COR-L47 (cell line): ENCODE measurements around the gene TMPRSS11A.

ENCODE experiments used
- DNase-seq: peaks from one replicate; lab custom pipeline; 2025; lab: John Stamatoyannopoulos, UW

TMPRSS11A gene, protein sequence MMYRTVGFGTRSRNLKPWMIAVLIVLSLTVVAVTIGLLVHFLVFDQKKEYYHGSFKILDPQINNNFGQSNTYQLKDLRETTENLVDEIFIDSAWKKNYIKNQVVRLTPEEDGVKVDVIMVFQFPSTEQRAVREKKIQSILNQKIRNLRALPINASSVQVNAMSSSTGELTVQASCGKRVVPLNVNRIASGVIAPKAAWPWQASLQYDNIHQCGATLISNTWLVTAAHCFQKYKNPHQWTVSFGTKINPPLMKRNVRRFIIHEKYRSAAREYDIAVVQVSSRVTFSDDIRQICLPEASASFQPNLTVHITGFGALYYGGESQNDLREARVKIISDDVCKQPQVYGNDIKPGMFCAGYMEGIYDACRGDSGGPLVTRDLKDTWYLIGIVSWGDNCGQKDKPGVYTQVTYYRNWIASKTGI

DNA sequence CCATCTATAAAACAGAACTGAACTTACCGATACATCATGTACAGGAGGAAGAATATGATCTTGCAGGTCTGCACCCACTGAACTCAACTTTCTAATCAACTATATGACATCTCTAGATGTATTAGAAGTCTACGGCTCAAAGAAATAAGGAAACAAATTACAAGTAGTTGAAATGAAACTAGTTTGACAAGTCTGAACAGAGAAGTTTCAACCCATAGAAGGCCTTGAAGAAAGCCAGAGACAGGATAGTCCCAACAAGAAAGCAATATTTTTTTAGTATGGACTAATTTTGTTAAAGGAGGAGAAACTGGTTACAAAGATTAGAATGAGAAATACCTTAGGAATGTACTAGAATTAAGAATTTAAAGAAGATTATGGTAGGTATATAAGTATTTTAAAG, at the start of gene TMPRSS11A:
TMPRSS11A (minus strand) TSS at position 138 of the 400 bp plus-strand sequence; CDS start at position 38, 100 bp downstream.
- no peak for DNase-seq

DNA sequence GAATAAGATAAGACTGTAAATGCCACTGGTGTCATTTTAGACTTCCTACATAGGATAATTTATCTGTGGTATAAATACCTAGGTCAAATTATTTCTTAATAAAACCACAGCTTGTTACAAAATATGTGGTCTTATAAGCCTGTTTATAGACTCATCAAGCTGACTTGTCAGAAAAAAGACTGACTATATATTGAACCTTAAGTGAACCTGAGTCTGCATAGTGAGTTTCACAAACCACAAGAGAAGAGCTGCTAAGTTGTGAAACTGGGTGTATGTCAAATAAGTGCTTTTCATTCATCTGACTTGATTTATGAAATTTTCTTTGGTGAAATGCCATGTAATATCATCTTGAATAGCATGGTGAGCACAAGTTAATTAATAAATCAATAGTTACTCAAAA, 48.4 kb upstream of the TMPRSS11A start:
- DNase-seq: no peak

DNA sequence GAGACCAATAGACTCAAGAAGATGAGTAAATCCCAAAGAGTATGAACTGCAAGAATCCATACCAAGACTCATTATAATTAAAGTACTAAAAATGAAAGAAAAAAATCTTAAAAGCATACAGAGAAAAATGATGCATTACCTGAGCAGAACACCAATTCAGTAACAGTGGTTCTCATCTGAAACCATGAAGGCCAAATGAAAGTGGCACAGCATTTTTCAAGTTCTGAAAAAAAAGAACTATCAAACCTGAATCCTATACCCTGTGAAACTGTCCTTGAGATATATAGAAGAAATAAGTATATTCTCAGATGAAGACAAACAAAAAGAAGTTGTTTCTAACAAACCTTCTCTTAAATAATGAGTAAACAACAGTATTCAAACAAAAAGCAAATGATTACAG, 39.6 kb upstream of the TMPRSS11A start:
- no peak for DNase-seq

DNA sequence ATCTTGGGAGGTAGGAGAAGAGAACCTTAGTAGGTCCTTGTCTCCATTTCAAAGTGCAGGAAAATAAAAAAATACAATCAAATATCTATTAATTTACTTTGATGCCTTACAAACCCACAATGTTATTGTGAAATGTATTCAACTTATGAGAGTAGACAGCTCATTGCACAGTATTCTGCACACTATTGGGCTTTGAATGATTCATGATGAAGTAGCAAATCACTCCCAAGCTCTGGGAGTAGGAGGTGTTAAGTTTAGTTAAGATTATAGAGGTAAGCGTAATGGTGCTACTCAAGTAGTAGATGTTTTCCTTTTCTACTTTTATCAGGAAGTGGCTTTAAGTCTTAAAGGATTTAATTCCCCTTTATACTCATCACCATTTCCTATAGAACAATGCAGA, 32.8 kb upstream of the TMPRSS11A start:
- DNase-seq: no peak

DNA sequence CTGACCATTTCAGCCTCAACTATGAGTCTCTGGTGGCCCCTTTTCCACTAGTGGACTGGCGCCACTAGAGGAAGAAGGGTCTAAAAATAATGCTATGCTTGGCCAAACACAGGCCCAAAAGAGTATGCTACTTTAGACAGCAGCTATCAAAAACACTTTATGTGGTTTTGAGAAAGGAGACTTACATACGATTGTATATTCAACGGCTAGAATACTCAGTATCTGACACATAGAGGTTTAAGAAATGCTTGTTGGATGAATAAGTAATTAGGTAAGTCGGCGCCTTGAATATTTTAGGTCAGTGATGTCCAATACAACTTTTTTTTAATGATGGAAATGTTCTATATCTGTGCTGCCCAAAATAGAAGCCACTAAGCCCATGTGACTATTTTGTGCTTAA, 25.7 kb upstream of the TMPRSS11A start:
- DNase-seq: no peak

DNA sequence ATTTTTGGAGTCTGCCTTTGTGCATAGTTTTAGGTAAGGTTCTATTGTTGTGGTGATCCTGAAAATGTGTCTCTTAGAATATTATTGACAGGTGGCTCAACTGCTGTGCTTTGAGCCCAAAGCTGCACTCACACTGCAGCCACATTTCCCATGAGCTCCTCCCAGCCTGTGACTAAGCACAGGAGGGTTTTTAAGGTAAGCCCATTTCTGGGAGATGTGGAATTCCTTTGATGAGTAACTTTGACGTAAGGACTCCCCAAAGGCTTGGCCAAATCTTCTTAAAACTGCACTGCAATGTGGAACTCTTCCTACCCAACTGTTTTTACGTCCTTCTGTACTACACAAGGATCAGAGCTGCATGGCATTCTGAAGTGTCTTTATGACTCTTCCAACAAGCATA, 20.0 kb upstream of the TMPRSS11A start:
- no peak for DNase-seq

DNA sequence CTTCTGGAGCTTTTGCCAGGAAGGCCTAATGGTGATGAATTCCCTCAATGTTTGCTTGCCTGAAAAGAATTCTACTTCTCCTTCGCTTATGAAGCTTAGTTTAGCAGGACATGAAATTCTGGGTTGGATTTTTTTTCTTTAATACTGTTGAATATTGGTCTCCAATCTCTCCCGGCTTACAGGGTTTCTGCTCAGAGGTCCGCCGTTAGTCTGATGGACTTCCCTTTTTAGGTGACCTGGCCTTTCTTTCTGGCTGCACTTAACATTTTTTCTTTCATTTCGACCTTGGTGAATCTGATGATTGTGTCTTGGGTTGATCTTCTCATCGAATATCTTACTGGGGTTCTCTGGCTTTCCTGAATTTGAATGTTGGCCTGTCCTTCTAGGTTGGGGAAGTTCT, 17.2 kb upstream of the TMPRSS11A start:
- DNase-seq: no peak

DNA sequence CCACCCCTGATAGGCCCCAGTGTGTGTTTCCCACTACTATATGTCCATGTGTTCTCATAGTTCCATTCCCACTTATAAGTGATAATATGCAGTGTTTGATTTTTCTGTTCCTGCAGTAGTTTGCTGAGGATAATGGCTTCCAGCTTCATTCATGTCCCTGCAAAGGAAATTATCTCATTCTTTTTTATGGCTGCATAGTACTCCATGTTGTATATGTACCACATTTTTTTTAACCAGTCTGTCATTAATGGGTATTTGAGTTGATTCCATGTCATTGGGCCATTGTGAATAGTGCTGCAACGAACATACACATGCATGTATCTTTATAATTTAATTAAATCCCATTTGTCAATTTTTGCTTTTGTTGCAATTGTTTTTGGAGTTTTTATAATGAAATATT, 10.3 kb upstream of the TMPRSS11A start:
- no peak for DNase-seq

DNA sequence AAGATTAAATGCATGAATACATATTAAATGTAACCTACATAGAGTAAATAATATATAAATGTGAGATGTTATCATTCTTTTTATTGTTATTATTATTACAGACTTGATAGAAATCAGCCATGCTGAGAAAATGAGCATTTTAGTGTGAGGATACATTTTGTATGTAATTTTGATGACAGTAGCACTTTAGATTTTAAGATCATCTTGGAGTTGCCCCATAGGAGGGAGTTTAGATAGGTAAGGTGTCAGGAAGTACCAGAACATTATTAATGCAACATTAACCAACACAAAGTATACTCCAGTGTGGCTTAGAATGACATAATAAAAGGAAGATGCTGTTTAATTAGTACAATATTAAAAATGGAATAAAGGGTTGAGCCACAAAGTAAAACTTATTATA, 8.4 kb downstream of the TMPRSS11A start:
- no peak for DNase-seq

DNA sequence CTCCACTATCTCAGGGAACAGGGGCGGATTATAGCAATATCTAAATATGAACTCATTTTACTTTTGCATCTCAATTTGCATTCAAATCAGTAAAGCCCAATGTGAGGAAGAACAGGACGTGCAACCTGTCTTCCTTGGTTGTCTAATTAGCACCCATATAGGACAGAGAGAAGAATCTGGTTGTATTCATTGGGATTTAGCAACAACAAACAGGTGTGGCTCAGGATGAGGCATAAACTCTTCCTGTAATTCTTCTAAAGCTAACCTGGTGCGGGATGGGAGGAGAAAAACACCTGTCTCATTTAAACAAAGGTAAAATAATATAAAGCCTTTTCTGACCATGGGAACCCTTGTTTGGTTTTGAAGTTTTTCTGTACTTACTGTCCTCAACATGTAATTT, 22.2 kb downstream of the TMPRSS11A start:
- DNase-seq: no peak

DNA sequence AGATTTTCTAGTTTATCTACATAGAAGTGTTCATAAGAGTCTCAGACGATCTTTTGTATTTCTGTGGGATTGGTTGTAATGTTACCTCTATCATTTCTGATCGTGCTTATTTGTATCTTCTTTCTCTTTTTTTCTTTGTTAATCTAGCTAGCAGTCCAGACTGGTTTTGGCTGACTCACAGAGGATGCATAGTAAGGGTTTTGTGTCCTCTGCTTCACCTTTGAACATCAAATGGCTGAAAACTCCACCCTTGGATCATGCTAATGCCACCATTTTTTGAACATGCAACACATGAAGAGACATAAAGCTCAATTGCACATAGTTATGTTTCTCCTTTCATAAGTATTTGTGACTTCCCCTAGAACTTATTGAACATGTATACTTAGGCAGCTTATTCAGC, 22.8 kb downstream of the TMPRSS11A start:
- no peak for DNase-seq

DNA sequence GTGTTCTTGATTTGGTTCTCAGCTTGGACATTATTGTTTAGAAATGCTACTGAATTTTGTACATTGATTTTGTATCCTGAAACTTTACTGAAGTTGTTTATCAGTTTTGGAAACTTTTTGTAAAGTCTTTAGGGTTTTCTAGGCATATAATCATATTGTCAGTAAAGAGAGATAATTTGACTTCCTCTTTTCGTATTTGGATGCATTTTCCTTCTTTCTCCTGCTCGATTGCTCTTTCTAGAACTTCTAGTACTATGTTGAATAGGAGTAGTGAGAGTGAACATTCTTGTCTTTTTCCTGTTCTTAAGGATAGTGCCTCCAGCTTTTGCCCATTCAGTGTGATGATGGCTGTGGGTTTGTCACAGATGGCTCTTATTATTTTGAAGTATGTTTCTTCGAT, 24.1 kb downstream of the TMPRSS11A start:
- DNase-seq: no peak

DNA sequence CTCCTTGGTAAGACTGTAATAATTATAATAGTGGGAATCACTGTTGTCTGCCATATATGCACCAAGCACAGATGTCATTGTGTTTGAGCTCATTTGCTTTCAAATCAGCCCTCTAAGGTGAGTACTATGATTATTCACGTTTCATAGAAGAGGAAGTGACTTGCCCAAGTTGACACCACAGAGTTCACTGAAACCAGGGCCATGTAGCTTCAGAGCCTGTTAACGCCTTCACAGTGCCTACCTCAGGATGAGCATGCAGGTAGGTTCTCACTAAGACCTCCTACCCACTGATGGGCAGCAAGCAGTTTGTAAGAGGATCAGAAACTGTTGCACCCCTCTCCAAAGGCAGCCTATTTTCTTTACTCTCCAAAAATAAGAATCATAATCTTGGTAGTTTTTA, 27.4 kb downstream of the TMPRSS11A start:
- DNase-seq: no peak

DNA sequence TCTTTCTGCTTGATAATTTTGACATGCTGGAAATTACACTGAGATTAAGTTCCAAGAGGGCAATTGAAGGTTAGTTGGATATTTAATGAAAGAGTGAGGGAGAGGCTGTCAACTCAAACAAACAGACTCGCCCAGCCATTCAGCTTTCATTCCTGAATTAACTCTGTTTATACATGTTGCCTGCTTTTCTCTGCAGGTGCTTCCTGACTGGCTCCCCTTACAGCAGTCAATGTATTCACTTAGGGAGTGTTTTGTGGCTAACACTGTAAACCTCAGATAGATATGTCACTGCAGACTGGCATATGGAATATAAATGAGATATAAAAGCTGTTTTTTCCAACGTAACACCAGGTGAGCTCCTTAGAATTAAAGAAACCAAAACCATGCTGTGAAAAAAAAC, 28.7 kb downstream of the TMPRSS11A start:
- DNase-seq: peak; percentile 76

DNA sequence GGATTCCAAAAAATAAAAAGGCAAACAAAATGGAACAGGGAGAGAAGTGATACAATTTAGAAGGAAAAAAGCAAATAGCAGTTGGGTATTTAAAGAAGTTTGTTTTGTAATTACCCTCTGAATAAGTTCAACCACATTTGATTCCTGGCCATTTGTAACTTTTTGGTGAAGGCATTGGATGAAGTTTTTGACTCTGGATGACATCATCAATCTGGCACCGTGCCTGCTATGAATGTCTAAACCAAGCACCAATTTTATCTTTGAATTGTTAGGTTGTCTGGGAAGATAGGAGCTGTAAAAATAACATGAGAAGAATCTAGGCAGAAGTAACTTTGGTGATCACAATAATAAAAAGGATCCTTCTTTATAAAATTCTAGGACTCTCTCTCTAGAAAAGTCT, 29.5 kb downstream of the TMPRSS11A start:
- DNase-seq: no peak

DNA sequence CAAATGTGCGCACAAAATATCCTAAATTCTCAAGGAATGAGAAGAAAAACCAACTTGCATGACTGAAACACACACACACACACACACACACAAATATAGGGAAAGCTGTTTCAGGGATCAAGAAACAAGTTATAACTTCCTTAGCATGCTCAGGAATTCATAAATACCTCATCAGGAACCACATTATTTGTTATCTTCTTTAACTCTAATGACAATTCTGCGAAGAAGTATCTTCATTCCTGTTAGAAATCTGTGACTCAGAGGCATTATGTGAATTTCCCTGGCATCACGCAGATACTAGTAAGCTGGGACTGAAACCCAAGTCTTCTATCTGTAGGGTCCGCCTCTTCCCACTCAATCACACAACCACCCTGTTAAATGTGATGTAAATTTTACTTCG, 30.3 kb downstream of the TMPRSS11A start:
- DNase-seq: no peak

DNA sequence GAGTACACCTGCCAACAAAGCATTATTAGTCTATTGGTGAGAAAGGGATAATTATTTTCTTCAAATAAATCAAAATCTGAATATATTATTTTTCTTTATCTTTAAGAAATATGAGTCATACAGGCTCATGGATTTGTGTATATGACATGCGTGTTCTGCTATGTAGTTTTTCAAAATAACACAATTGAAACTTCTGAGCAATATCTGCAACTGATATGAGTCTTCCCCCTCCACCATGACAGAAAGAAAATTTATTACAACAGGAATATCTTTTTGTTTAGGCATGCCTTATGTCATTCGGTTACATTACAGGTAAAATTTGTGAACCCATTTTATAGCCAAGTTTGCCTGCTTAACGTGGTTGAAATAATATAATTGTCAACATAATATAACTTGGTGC, 32.0 kb downstream of the TMPRSS11A start:
- no peak for DNase-seq

DNA sequence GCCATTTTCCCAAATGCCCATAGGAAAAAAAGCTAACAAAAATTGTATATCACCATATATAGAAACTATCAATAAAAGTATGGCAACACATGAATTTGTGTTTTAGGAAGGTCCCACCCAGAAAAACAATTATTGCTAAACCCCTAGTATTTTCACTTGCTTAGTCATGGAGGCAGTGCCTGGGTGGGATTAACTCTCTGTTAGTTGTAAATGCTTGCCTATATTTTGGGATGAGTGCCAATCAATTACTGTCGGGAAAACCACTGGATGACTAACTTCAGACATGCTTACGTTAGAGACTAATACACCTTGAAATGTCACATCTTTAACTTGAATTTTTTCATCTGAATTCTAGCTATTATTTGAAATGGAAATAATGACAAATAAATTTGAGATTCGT, 33.9 kb downstream of the TMPRSS11A start:
- DNase-seq: no peak

DNA sequence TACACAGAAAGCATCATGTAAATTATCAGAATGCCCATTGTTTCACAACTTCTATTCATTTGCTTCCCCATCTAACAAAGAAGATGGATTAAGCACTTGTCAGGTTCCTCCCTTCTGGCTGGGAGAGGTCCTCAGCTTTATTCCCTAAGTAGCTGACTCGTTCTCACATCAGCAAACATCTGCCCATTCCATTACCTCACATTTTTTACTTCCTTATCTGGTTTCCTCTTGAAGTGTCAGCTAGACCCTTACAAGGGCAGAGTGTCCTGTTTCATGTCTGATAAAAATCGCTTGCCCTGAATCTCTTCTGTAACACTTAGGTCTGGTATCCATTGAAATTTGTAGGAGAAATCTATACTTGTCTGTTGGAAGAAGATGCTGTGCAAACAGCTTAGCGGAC, 34.7 kb downstream of the TMPRSS11A start:
- no peak for DNase-seq

DNA sequence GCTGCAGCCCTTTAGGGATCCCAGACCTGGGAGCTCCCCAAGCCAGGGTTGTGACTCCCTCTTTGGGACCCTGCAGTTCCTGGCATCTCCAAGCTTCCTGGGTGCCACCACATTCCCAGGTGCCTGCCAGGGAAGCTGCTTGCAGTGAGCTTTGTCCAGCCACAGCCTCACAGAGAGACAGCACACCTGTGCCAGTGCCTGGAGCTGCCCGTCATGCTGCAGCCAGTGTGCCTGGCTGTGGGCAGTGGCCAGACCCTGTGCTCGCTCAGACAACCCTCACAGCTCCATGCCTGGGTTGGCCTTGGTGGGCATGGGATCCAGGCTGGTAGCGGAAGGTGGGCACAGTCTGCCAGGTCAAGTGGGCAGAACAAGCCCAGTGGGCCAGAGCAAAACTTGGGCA, 36.0 kb downstream of the TMPRSS11A start:
- DNase-seq: no peak

DNA sequence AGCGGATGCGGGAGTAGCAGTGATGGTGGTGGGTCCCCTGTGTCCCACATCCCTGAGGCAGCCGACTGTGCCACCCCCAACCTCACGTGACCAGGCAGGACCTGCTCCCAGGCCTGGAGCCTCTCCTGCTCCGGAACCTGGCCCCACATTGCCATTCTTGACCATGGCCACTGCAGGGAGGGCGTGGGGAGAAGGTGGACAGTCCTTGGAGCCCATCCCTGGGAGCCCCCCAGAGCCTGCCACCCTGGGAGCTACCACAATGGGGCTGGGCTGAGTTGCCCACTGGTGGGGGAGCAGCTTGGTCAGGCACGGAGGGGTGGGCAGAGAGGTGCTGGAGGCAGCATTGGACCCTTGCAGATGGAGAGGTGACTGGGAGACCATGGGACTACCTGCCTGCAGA, 36.8 kb downstream of the TMPRSS11A start:
- DNase-seq: no peak

DNA sequence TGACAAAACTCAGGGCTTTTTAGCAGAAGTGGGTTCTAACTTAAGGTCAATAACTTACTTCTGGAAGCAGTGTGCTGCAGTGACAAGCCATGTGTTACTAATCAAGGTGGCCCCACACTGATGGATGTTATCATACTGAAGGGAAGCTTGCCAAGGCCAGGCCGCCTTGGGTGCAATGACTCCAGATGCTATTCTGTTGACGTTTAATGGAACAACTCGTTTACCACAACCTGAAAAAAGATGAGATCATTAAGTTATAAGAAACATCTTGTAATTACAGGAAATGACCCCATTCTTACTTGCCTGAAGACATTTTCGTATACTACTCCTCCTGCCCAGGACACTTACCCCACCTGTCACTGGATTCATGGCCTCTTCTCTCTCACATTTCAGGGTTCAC, 40.6 kb downstream of the TMPRSS11A start:
- no peak for DNase-seq

DNA sequence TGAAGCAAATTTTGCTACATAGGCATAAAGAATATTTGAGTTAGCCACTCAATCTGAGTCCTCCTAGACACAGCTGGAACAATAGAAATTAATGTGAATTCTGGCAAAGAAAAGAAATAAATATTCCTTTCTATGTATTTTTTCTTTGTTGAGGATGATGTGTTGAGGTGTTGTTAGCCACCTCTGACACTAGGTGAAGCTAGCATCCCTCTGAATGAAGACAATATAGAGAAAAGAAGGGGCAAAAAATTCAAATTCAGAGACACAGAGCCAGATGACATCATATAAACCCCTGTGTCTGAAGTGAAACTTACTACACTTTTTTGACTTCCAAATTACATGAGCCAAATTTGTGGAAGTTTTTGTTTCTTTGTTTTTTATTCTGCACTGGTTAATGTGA, 44.9 kb downstream of the TMPRSS11A start:
- DNase-seq: no peak

DNA sequence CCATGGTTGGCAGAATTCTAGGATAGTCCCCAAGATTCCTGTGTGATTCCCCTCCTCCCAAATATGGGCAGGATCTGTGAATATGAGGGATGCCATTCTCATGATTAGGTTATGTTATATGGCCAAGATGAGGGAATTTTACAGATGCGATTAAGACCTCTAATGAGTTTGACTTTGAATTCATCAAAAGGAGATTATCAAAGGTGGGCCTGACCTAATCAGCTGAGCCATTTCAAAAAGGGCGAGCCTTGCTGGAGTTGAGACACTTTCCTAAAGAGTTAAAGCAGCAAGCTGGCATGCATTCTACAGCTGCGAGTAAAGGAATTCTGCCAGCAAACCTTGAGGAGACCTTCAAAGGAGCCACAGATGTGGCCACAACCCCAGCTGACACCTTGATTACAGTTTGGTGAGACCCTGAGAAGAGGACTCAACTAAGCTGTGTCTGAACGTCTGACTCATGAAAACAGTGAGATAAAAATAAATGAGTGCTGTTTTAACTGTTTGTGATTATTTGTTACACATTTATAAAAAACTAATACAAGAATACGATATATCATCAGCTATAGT, 47.8 kb downstream of the TMPRSS11A start:
- no peak for DNase-seq
